ENCODE measurements around the gene KNDC1. TPM values are rescaled to one million over a fixed set of nuclear protein-coding genes. Genes with fewer than 3 reads are reported as not detected.
A peak's percentile ranks its signal among the peaks of the same experiment; 100 is the strongest.

KNDC1 gene
- polyA plus RNA-seq, 1 donor from 2014 or later = 4.3 TPM

DNA sequence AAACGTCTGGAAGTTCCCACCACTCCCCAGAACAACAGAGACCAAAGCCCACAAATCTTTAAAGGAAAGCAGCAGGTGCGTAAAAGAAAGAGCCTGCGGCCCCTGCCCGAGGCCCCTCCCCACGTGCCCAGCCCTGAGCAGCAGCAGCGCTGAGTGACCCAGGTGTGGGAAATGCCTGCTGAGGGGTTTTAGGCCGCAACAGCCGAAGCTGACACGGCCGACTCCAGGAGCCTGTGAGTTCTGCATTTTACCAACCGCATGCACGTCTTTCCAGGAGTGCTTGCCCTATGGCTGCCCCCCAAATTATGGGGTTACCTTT lies 1.6 kb upstream of the KNDC1 start:
- Histone ChIP-seq H3K4me3 (ENCODE audit: low read length) (no peak overlapping the region), H3K4me2 (ENCODE audit: low read length) (no peak overlapping the region), H3K9me3 (ENCODE audit: low read length) (no peaks in the 10 kb centered on the region), H2AFZ (ENCODE audit: low read depth, low read length) (no peak overlapping the region), H4K20me1 (ENCODE audit: insufficient read depth) (no peaks in the 10 kb centered on the region), H3K9me2 (ENCODE audit: insufficient read depth, low read length) (no peaks in the 10 kb centered on the region), H3F3A (ENCODE audit: insufficient read depth, low read length, poor library complexity, severe bottlenecking) (no peaks in the 10 kb centered on the region), H3K9ac (ENCODE audit: low read length) (no peak overlapping the region), H3K79me2 (replicated peaks; ENCODE audit: insufficient read depth, low read length) (no peaks in the 10 kb centered on the region), H3K27me3 (ENCODE audit: insufficient read depth, low read depth, low read length) (no peaks in the 10 kb centered on the region), H3K36me3 (ENCODE audit: insufficient read depth, low read length) (no peaks in the 10 kb centered on the region), H3K27ac (ENCODE audit: low read length) (no peak overlapping the region)
- TF ChIP-seq EP300 (conservative IDR thresholded peaks at IDR 0.05; ENCODE audit: poor library complexity, severe bottlenecking) = no peak
- TF ChIP-seq POLR2AphosphoS5 (IDR thresholded peaks at IDR 0.05) = no peak
- TF ChIP-seq, protein P1, sequence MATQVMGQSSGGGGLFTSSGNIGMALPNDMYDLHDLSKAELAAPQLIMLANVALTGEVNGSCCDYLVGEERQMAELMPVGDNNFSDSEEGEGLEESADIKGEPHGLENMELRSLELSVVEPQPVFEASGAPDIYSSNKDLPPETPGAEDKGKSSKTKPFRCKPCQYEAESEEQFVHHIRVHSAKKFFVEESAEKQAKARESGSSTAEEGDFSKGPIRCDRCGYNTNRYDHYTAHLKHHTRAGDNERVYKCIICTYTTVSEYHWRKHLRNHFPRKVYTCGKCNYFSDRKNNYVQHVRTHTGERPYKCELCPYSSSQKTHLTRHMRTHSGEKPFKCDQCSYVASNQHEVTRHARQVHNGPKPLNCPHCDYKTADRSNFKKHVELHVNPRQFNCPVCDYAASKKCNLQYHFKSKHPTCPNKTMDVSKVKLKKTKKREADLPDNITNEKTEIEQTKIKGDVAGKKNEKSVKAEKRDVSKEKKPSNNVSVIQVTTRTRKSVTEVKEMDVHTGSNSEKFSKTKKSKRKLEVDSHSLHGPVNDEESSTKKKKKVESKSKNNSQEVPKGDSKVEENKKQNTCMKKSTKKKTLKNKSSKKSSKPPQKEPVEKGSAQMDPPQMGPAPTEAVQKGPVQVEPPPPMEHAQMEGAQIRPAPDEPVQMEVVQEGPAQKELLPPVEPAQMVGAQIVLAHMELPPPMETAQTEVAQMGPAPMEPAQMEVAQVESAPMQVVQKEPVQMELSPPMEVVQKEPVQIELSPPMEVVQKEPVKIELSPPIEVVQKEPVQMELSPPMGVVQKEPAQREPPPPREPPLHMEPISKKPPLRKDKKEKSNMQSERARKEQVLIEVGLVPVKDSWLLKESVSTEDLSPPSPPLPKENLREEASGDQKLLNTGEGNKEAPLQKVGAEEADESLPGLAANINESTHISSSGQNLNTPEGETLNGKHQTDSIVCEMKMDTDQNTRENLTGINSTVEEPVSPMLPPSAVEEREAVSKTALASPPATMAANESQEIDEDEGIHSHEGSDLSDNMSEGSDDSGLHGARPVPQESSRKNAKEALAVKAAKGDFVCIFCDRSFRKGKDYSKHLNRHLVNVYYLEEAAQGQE (IDR thresholded peaks at IDR 0.05; ENCODE audit: borderline replicate concordance) = no peak
- TF ChIP-seq EZH2 (IDR thresholded peaks at IDR 0.05; ENCODE audit: borderline replicate concordance, insufficient read depth, low read length, poor library complexity, severe bottlenecking) = no peak
- no peak for TF ChIP-seq CTCF (IDR thresholded peaks at IDR 0.05; ENCODE audit: poor library complexity, severe bottlenecking)
- no peak for TF ChIP-seq SMC3 (conservative IDR thresholded peaks at IDR 0.05; ENCODE audit: poor library complexity)
- no peak for TF ChIP-seq TAF1 (IDR thresholded peaks at IDR 0.05; ENCODE audit: low read depth)
- TF ChIP-seq RAD21 (conservative IDR thresholded peaks at IDR 0.05) = no peak
- no peak for TF ChIP-seq MXI1 (conservative IDR thresholded peaks at IDR 0.05; ENCODE audit: poor library complexity, severe bottlenecking)

DNA sequence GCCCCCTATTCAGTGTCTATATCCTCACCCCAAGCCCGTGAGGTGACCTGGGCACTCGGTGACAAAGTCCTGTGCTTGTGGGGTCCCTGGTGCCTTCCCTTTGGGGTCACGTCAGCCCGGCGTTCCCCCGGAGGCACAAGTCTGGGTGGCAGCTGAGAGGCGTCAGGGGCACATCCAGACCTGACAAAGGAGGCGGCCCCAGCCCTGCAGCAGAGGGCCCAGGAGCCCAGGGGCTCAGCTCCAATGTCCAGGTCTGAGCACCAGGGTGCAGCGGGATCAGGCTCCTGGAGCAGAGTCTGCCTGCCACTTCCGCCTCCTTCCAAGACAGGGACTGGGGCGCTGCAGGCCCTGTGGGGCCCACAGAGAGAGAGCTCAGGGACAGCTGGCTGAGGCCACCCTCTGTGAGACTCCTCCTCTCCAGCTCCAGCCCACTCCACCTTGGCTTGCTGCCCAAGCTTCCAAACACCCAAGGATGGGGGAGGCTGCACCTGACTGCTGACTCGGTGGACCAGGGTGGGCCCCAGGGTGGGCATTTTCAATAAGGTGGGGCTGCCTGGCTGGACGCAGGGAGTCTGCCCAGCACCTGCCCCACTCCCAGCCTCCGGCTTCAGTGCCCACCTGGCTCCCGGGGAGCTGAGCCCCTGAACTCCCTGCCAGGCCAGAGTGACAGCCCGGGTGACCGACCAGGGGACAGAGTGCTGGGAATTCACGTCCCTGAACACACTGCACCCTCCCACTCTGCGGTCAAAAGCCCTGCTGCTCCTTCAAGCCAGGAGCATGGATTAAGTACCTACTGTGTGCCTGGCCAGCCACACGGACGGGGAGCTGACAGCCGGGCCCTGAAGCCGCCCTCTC lies 1.0 kb upstream of the KNDC1 start:
- H3F3A ChIP-seq (ENCODE audit: insufficient read depth, low read length, poor library complexity, severe bottlenecking) = no peaks in the 10 kb centered on the region
- H3K4me3 ChIP-seq (ENCODE audit: low read length) = peak overlapping the region; percentile 42

More for the DNA sequence above, 1.0 kb upstream of the KNDC1 start:
- H3K27me3 ChIP-seq (ENCODE audit: insufficient read depth, low read depth, low read length) = no peaks in the 10 kb centered on the region
- H3K4me2 ChIP-seq (ENCODE audit: low read length) = no peak overlapping the region
- no peaks in the 10 kb centered on the region for H3K9me2 ChIP-seq (ENCODE audit: insufficient read depth, low read length)
- no peak overlapping the region for H3K9ac ChIP-seq (ENCODE audit: low read length)
- no peak overlapping the region for H2AFZ ChIP-seq (ENCODE audit: low read depth, low read length)
- no peak overlapping the region for H3K27ac ChIP-seq (ENCODE audit: low read length)
- TF ChIP-seq RAD21 (conservative IDR thresholded peaks at IDR 0.05) (no peak), MXI1 (conservative IDR thresholded peaks at IDR 0.05; ENCODE audit: poor library complexity, severe bottlenecking) (no peak), TAF1 (IDR thresholded peaks at IDR 0.05; ENCODE audit: low read depth) (no peak), EZH2 (IDR thresholded peaks at IDR 0.05; ENCODE audit: borderline replicate concordance, insufficient read depth, low read length, poor library complexity, severe bottlenecking) (no peak), SMC3 (conservative IDR thresholded peaks at IDR 0.05; ENCODE audit: poor library complexity) (no peak), POLR2AphosphoS5 (IDR thresholded peaks at IDR 0.05) (no peak), CTCF (IDR thresholded peaks at IDR 0.05; ENCODE audit: poor library complexity, severe bottlenecking) (no peak), EP300 (conservative IDR thresholded peaks at IDR 0.05; ENCODE audit: poor library complexity, severe bottlenecking) (no peak)
- TF ChIP-seq, protein P1 (IDR thresholded peaks at IDR 0.05; ENCODE audit: borderline replicate concordance) = no peak
- H4K20me1 ChIP-seq (ENCODE audit: insufficient read depth) = no peaks in the 10 kb centered on the region
- H3K79me2 ChIP-seq (replicated peaks; ENCODE audit: insufficient read depth, low read length) = no peaks in the 10 kb centered on the region
- H3K36me3 ChIP-seq (ENCODE audit: insufficient read depth, low read length) = no peaks in the 10 kb centered on the region
- no peaks in the 10 kb centered on the region for H3K9me3 ChIP-seq (ENCODE audit: low read length)
